GM12878 (cell line): ENCODE data around the gene SBNO1.

ENCODE experiments used
- CEBPB ChIP-seq, 2 experiments: fragments of 150-350 bp in 1 of 2; IDR thresholded peaks; 2 replicates each; pipeline ENCODE4 v1.6.1; 2012 to 2014; ENCODE audit warnings: low read depth in 2 of 2, low read length in 2 of 2, borderline replicate concordance in 1 of 2, inconsistent platforms in 1 of 2
- HCFC1 ChIP-seq: fragments of 150-350 bp; IDR thresholded peaks from 2 replicates; pipeline ENCODE4 v1.6.1; 2014; ENCODE audit warnings: low read length
- HDAC6 ChIP-seq: fragments of 200-600 bp; sonication (generic); IDR thresholded peaks from one replicate; pipeline ENCODE4 v1.8.0; 2017; ENCODE audit warnings: antibody characterized with exemption; ENCODE audit not compliant: unreplicated experiment
- MTA2 ChIP-seq: fragments of 450-650 bp; IDR thresholded peaks from 2 replicates; pipeline ENCODE4 v1.6.1; 2016; ENCODE audit warnings: low read depth, mild to moderate bottlenecking, moderate library complexity
- MTA3 ChIP-seq: IDR thresholded peaks from 2 replicates; pipeline ENCODE4 v1.6.1; 2012; ENCODE audit warnings: low read length, inconsistent platforms, borderline replicate concordance
- POLR2A ChIP-seq: IDR thresholded peaks from 2 replicates; pipeline ENCODE4 v1.6.1; 2011; ENCODE audit warnings: low read depth, mild to moderate bottlenecking, low read length
- POLR2AphosphoS2 ChIP-seq: IDR thresholded peaks from 2 replicates; pipeline ENCODE4 v1.6.1; 2011; ENCODE audit warnings: low read depth, mild to moderate bottlenecking, low read length, improper control_type of control experiment, moderate library complexity
- TF ChIP-seq, protein P1 (sequence below): IDR thresholded peaks from 2 replicates; pipeline ENCODE4 v1.6.1; 2012; ENCODE audit warnings: low read length, inconsistent platforms
- TF ChIP-seq, protein P2 (sequence below): IDR thresholded peaks from 2 replicates; pipeline ENCODE4 v1.6.1; 2011; ENCODE audit warnings: low read depth, low read length, improper control_type of control experiment, borderline replicate concordance

DNA sequence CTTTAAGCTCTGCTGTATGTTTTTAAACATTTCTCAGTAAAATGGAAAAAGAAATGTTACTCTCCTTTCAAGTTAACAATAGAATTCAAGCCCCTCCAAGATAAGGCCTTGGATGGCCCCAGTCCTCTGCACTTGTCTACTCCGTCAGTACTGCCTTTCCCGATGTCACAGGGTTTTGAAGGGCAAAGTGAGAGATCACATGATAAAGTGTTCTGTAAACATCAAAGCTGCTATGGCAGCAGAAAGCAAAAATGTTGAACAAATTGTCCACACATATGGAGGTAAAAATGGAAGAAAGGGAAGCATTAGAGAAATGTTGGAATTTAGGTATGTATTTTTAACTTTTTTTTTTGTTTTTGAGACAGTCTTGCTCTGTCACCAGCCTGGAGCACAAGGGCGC, 59.5 kb downstream of the SBNO1 start:
- TF ChIP-seq HDAC6 (no peak), POLR2AphosphoS2 (no peak), MTA3 (no peak), POLR2A (no peak), CEBPB (IDR thresholded peaks at IDR 0.05; ENCODE audit: borderline replicate concordance in 1 of 2, low read depth in 2 of 2, low read length in 2 of 2) (no peak), MTA2 (no peak), HCFC1 (no peak)
- TF ChIP-seq, protein P1, sequence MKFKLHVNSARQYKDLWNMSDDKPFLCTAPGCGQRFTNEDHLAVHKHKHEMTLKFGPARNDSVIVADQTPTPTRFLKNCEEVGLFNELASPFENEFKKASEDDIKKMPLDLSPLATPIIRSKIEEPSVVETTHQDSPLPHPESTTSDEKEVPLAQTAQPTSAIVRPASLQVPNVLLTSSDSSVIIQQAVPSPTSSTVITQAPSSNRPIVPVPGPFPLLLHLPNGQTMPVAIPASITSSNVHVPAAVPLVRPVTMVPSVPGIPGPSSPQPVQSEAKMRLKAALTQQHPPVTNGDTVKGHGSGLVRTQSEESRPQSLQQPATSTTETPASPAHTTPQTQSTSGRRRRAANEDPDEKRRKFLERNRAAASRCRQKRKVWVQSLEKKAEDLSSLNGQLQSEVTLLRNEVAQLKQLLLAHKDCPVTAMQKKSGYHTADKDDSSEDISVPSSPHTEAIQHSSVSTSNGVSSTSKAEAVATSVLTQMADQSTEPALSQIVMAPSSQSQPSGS, result no peak
- TF ChIP-seq, protein P2, sequence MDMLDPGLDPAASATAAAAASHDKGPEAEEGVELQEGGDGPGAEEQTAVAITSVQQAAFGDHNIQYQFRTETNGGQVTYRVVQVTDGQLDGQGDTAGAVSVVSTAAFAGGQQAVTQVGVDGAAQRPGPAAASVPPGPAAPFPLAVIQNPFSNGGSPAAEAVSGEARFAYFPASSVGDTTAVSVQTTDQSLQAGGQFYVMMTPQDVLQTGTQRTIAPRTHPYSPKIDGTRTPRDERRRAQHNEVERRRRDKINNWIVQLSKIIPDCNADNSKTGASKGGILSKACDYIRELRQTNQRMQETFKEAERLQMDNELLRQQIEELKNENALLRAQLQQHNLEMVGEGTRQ, result no peak
